Keratinocyte (primary cell): Measurements from ENCODE around the gene PDE3A. TPM values are rescaled to one million over a fixed set of nuclear protein-coding genes. Genes with fewer than 3 reads are reported as not detected.

ENCODE experiments used
- DNase-seq: peaks from one replicate; pipeline ENCODE4 v3.0.0-alpha.2; 2011; ENCODE audit warnings: low read depth, missing footprints, low spot score
- FAIRE-seq: peaks from 2 replicates; lab custom pipeline; 2011; peaks lifted over from hg19 to GRCh38; lab: Jason Lieb, UNC
- H2AFZ ChIP-seq: 2 replicates; pipeline ENCODE4 v1.6.0; 2012; ENCODE audit warnings: low read length, control low read depth, inconsistent platforms; ENCODE audit not compliant: control insufficient read depth
- H3K27ac ChIP-seq: 2 replicates; pipeline ENCODE4 v1.5.1; 2011; ENCODE audit warnings: low read length; ENCODE audit not compliant: control insufficient read depth, insufficient read depth
- H3K27me3 ChIP-seq: 3 replicates; pipeline ENCODE4 v1.6.0; 2011; ENCODE audit warnings: low read length; ENCODE audit not compliant: control insufficient read depth, insufficient read depth; ENCODE audit errors: extremely low read depth
- H3K36me3 ChIP-seq, 2 experiments: 2 replicates in 1 of 2; 3 replicates in 1 of 2; pipeline ENCODE4 v1.5.1; 2011; ENCODE audit warnings: low read length in 2 of 2, mild to moderate bottlenecking in 1 of 2; ENCODE audit not compliant: control insufficient read depth in 2 of 2, insufficient read depth in 2 of 2; ENCODE audit errors: extremely low read depth in 1 of 2
- H3K4me1 ChIP-seq: 3 replicates; pipeline ENCODE4 v1.5.1; 2011; ENCODE audit warnings: low read length; ENCODE audit not compliant: control insufficient read depth, insufficient read depth; ENCODE audit errors: extremely low read depth
- H3K4me2 ChIP-seq: 3 replicates; pipeline ENCODE4 v1.6.0; 2011; ENCODE audit warnings: low read depth, low read length; ENCODE audit not compliant: control insufficient read depth, insufficient read depth; ENCODE audit errors: extremely low read depth
- H3K4me3 ChIP-seq, 3 experiments: fragments of 200-600 bp in 1 of 3; sonication (generic) in 1 of 3; 2 replicates in 2 of 3; 3 replicates in 1 of 3; pipeline ENCODE4 v1.5.1; 2011 to 2016; ENCODE audit warnings: low read length in 3 of 3, mild to moderate bottlenecking in 3 of 3, control low read depth in 2 of 3, inconsistent platforms in 1 of 3, low read depth in 1 of 3, mixed read lengths in 1 of 3, mixed run types in 1 of 3, moderate library complexity in 1 of 3; ENCODE audit not compliant: control insufficient read depth in 2 of 3, insufficient read depth in 2 of 3; ENCODE audit errors: extremely low read depth in 1 of 3
- H3K79me2 ChIP-seq: 2 replicates; pipeline ENCODE4 v1.6.0; 2012; ENCODE audit warnings: low read length; ENCODE audit not compliant: control insufficient read depth, insufficient read depth
- H3K9ac ChIP-seq: 3 replicates; pipeline ENCODE4 v1.6.0; 2011; ENCODE audit warnings: low read length; ENCODE audit not compliant: control insufficient read depth, insufficient read depth; ENCODE audit errors: extremely low read depth
- H3K9me1 ChIP-seq: 3 replicates; pipeline ENCODE4 v1.6.0; 2011; ENCODE audit warnings: low read length; ENCODE audit not compliant: control insufficient read depth, insufficient read depth; ENCODE audit errors: extremely low read depth
- H3K9me3 ChIP-seq: 2 replicates; pipeline ENCODE4 v1.5.1; 2012; ENCODE audit warnings: low read depth, low read length; ENCODE audit not compliant: control insufficient read depth
- H4K20me1 ChIP-seq: 3 replicates; pipeline ENCODE4 v1.6.0; 2011; ENCODE audit warnings: low read length; ENCODE audit not compliant: control insufficient read depth, insufficient read depth; ENCODE audit errors: extremely low read depth
- EZH2 ChIP-seq: IDR thresholded peaks from one replicate; pipeline ENCODE4 v1.6.1; 2012; ENCODE audit warnings: inconsistent platforms, mild to moderate bottlenecking, low read length, moderate library complexity
- dilution Hi-C: fragments of 300-500 bp; cut with MboI; formaldehyde crosslinking; loops from one replicate; pipeline ENCODE4 v1.7.0; 2020; ENCODE audit warnings: low sequenced_read_pairs; ENCODE audit not compliant: extremely low pct_ligation_motif_present
- polyA plus RNA-seq, 5 experiments: library from polyadenylated mRNA; depleted of rRNA in 3 of 5; stranded (reverse) in 3 of 5; stranded (forward) in 1 of 5; unstranded in 1 of 5; fragments of >200 nt; gene quantifications; 1 replicate in 1 of 5; 2 replicates in 3 of 5; 3 replicates in 1 of 5; pipeline versions ENCODE4 v1.2.1 to v1.2.3, GENCODE V29; 2011 to 2012; ENCODE audit warnings: missing spikeins in 2 of 5, low read depth in 1 of 5, low replicate concordance in 1 of 5
- TF ChIP-seq, protein P1 (sequence below), 3 experiments: IDR thresholded peaks in 1 of 3; conservative IDR thresholded peaks in 1 of 3; optimal IDR thresholded peaks in 1 of 3; 2 replicates in 2 of 3; 3 replicates in 1 of 3; pipeline versions ENCODE3 to v1.5.1; 2011; ENCODE audit warnings: low read length in 3 of 3, mild to moderate bottlenecking in 3 of 3, moderate library complexity in 2 of 3, control low read depth in 1 of 3, inconsistent platforms in 1 of 3; ENCODE audit not compliant: insufficient read depth in 2 of 3; ENCODE audit errors: extremely low read depth in 1 of 3

The PDE3A gene
- polyA plus RNA-seq, 1 donor (not counting 4 experiments of a cell fraction or from before 2014, with no cell fraction given): 0.01 TPM

DNA sequence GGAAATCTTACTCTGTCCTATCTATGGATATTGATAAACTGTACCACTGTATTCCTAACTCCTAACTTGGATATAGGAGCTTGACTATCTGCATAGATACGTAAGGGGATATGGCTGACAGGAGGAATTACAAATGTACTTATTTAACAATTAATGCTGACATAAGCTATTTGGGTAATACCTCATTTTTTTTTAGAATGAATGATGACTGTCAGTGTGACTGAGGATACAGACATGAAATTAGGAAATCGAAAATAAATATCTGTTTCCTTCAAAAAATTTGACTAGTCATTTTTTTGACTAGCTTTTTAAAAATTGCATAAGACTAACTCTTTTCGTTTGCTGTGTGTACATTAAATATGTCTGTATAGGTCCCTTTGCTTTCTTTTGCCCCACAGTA, 74.9 kb downstream of the PDE3A start:
- FAIRE-seq: no peak
- no peak overlapping the region for H3K4me2 ChIP-seq
- H3K9me1 ChIP-seq: no peaks in the 10 kb centered on the region
- no peaks in the 10 kb centered on the region for H3K9me3 ChIP-seq
- DNase-seq: no peak
- no peak overlapping the region for H3K4me3 ChIP-seq
- no peak overlapping the region for H2AFZ ChIP-seq
- dilution Hi-C loops: no loop called here
- H3K9ac ChIP-seq: no peak overlapping the region
- H3K27me3 ChIP-seq: no peaks in the 10 kb centered on the region
- H4K20me1 ChIP-seq: no peaks in the 10 kb centered on the region
- TF ChIP-seq EZH2: no peak
- TF ChIP-seq, protein P1, sequence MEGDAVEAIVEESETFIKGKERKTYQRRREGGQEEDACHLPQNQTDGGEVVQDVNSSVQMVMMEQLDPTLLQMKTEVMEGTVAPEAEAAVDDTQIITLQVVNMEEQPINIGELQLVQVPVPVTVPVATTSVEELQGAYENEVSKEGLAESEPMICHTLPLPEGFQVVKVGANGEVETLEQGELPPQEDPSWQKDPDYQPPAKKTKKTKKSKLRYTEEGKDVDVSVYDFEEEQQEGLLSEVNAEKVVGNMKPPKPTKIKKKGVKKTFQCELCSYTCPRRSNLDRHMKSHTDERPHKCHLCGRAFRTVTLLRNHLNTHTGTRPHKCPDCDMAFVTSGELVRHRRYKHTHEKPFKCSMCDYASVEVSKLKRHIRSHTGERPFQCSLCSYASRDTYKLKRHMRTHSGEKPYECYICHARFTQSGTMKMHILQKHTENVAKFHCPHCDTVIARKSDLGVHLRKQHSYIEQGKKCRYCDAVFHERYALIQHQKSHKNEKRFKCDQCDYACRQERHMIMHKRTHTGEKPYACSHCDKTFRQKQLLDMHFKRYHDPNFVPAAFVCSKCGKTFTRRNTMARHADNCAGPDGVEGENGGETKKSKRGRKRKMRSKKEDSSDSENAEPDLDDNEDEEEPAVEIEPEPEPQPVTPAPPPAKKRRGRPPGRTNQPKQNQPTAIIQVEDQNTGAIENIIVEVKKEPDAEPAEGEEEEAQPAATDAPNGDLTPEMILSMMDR (optimal IDR thresholded peaks at IDR 0.05 in 1 of 3, IDR thresholded peaks at IDR 0.05 in 1 of 3, conservative IDR thresholded peaks at IDR 0.05 in 1 of 3; ENCODE audit: extremely low read depth in 1 of 3, insufficient read depth in 2 of 3, low read length in 3 of 3): no peak
- H3K79me2 ChIP-seq: no peaks in the 10 kb centered on the region
- no peaks in the 10 kb centered on the region for H3K4me1 ChIP-seq
- H3K36me3 ChIP-seq: no peaks in the 10 kb centered on the region
- no peak overlapping the region for H3K27ac ChIP-seq

DNA sequence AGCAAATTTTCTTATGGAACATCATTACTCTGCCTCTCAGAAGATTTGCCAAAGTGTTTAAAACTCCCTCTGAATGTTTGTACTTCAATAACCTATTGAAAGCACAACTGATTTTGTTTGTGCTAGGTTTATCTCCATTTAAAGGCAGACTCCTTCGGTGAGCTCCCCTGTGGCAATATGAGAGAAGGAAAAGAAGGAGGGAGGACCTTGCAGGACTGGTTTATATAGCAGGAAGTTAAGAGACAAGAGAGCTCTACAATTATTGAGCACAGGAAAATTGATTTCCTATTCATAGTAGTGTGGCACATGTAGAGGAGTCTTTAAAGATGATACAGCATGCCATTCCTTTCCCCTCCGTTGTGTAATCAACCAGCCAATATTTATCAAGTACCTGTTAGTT, 75.5 kb downstream of the PDE3A start:
- no peaks in the 10 kb centered on the region for H3K9me3 ChIP-seq
- dilution Hi-C loops: no loop called here
- DNase-seq: no peak

More for the DNA sequence above, 75.5 kb downstream of the PDE3A start:
- Histone ChIP-seq H3K4me3 (no peak overlapping the region), H4K20me1 (no peaks in the 10 kb centered on the region), H3K9me1 (no peaks in the 10 kb centered on the region), H3K9ac (no peak overlapping the region), H3K27ac (no peak overlapping the region), H3K4me2 (no peak overlapping the region), H3K36me3 (no peaks in the 10 kb centered on the region), H3K79me2 (no peaks in the 10 kb centered on the region), H3K4me1 (no peaks in the 10 kb centered on the region), H2AFZ (no peak overlapping the region), H3K27me3 (no peaks in the 10 kb centered on the region)
- TF ChIP-seq EZH2: no peak
- TF ChIP-seq, protein P1 (optimal IDR thresholded peaks at IDR 0.05 in 1 of 3, IDR thresholded peaks at IDR 0.05 in 1 of 3, conservative IDR thresholded peaks at IDR 0.05 in 1 of 3; ENCODE audit: extremely low read depth in 1 of 3, insufficient read depth in 2 of 3, low read length in 3 of 3): no peak
- no peak for FAIRE-seq
